Parathyroid adenoma (tissue), 2 donors: ENCODE data around the gene RFT1.

ENCODE experiments used
- H2AFZ ChIP-seq: fragments of 300-600 bp; sonication (generic); one replicate; pipeline ENCODE4 v1.7.0; 2017; ENCODE audit warnings: antibody characterized with exemption, mild to moderate bottlenecking
- H3K27ac ChIP-seq: fragments of 300-600 bp; sonication (generic); one replicate; pipeline ENCODE4 v1.7.0; 2017
- H3K27me3 ChIP-seq: fragments of 300-600 bp; sonication (generic); one replicate; pipeline ENCODE4 v1.7.0; 2017; ENCODE audit warnings: low read length; ENCODE audit not compliant: control insufficient read depth, insufficient read depth
- H3K36me3 ChIP-seq: fragments of 300-600 bp; sonication (generic); one replicate; pipeline ENCODE4 v1.7.0; 2017; ENCODE audit warnings: low read length; ENCODE audit not compliant: control insufficient read depth, insufficient read depth
- H3K4me1 ChIP-seq: fragments of 300-600 bp; sonication (generic); one replicate; pipeline ENCODE4 v1.7.0; 2017; ENCODE audit warnings: control low read depth
- H3K4me2 ChIP-seq: fragments of 300-600 bp; sonication (generic); one replicate; pipeline ENCODE4 v1.7.0; 2017; ENCODE audit warnings: low read length
- H3K4me3 ChIP-seq: fragments of 300-600 bp; sonication (generic); one replicate; pipeline ENCODE4 v1.7.0; 2017; ENCODE audit warnings: low read depth, low read length
- H3K79me2 ChIP-seq: fragments of 300-600 bp; sonication (generic); one replicate; pipeline ENCODE4 v1.7.0; 2017; ENCODE audit warnings: control low read depth
- H3K9ac ChIP-seq: fragments of 300-600 bp; sonication (generic); one replicate; pipeline ENCODE4 v1.7.0; 2017; ENCODE audit warnings: mild to moderate bottlenecking
- H3K9me3 ChIP-seq: fragments of 300-600 bp; sonication (generic); one replicate; pipeline ENCODE4 v1.7.0; 2017; ENCODE audit warnings: low read length; ENCODE audit not compliant: control insufficient read depth
- CTCF ChIP-seq: fragments of 300-600 bp; sonication (generic); IDR thresholded peaks from one replicate; pipeline ENCODE4 v1.7.0; 2017; ENCODE audit warnings: antibody characterized with exemption, mild to moderate bottlenecking
- donor health status: primary hyperparathyroidism.

RFT1 gene

GRCh38 chr3:53082736-53083135, 47.5 kb downstream of the RFT1 start:
- Histone ChIP-seq H3K4me3 (no peak overlapping the region), H3K27ac (no peak overlapping the region), H3K4me2 (no peak overlapping the region), H2AFZ (no peak overlapping the region), H3K9me3 (no peaks in the 10 kb centered on the region), H3K79me2 (no peaks in the 10 kb centered on the region), H3K4me1 (no peaks in the 10 kb centered on the region), H3K27me3 (no peaks in the 10 kb centered on the region), H3K36me3 (no peaks in the 10 kb centered on the region), H3K9ac (no peak overlapping the region)
- no peak for TF ChIP-seq CTCF

- Histone ChIP-seq H3K9ac (no peak overlapping the region), H3K36me3 (no peaks in the 10 kb centered on the region), H3K27ac (no peak overlapping the region), H3K4me2 (no peak overlapping the region), H3K4me1 (no peaks in the 10 kb centered on the region), H3K27me3 (no peaks in the 10 kb centered on the region), H2AFZ (no peak overlapping the region), H3K79me2 (no peaks in the 10 kb centered on the region), H3K4me3 (no peak overlapping the region), H3K9me3 (no peaks in the 10 kb centered on the region)
- no peak for TF ChIP-seq CTCF
Observed at GRCh38 chr3:53081318-53081717, 48.9 kb downstream of the RFT1 start.

GRCh38 chr3:53080612-53081205, 49.5 kb downstream of the RFT1 start:
- Histone ChIP-seq H3K27me3 (no peaks in the 10 kb centered on the region), H3K27ac (no peak overlapping the region), H3K9me3 (no peaks in the 10 kb centered on the region), H3K4me1 (no peaks in the 10 kb centered on the region), H3K9ac (no peak overlapping the region), H3K79me2 (no peaks in the 10 kb centered on the region), H3K36me3 (no peaks in the 10 kb centered on the region), H3K4me2 (no peak overlapping the region), H3K4me3 (no peak overlapping the region), H2AFZ (no peak overlapping the region)
- no peak for TF ChIP-seq CTCF

GRCh38 chr3:53079791-53080555, 50.3 kb downstream of the RFT1 start:
- H3K79me2 ChIP-seq, result no peaks in the 10 kb centered on the region
- no peak overlapping the region for H3K9ac ChIP-seq
- no peaks in the 10 kb centered on the region for H3K36me3 ChIP-seq
- H3K4me3 ChIP-seq, result no peak overlapping the region
- H3K9me3 ChIP-seq, result no peaks in the 10 kb centered on the region
- H3K27me3 ChIP-seq, result no peaks in the 10 kb centered on the region
- no peak overlapping the region for H2AFZ ChIP-seq
- no peak overlapping the region for H3K4me2 ChIP-seq
- H3K4me1 ChIP-seq, result no peaks in the 10 kb centered on the region
- TF ChIP-seq CTCF, result no peak
- no peak overlapping the region for H3K27ac ChIP-seq

- H3K4me1 ChIP-seq, result no peaks in the 10 kb centered on the region
- H3K27ac ChIP-seq, result no peak overlapping the region
- no peak overlapping the region for H3K9ac ChIP-seq
- H2AFZ ChIP-seq, result no peak overlapping the region
- no peak for TF ChIP-seq CTCF
- no peak overlapping the region for H3K4me3 ChIP-seq
- no peaks in the 10 kb centered on the region for H3K27me3 ChIP-seq
- no peaks in the 10 kb centered on the region for H3K79me2 ChIP-seq
- no peak overlapping the region for H3K4me2 ChIP-seq
- H3K9me3 ChIP-seq, result no peaks in the 10 kb centered on the region
- no peaks in the 10 kb centered on the region for H3K36me3 ChIP-seq
Observed at GRCh38 chr3:53079147-53079546, 51.1 kb downstream of the RFT1 start.
